K562 (cell line): ENCODE measurements around the gene KIAA1958. TPM values are rescaled to one million over a fixed set of nuclear protein-coding genes. Genes with fewer than 3 reads are reported as not detected.

Experiments used
- CREBBP ChIP-seq: IDR thresholded peaks from one replicate; pipeline ENCODE4 v1.6.1; 2012; ENCODE audit warnings: low read depth, mild to moderate bottlenecking, control low read depth, inconsistent platforms, low read length
- DACH1 ChIP-seq: fragments of 450-650 bp; IDR thresholded peaks from 2 replicates; pipeline ENCODE4 v1.6.1; 2018; ENCODE audit not compliant: partially characterized antibody
- HIVEP1 ChIP-seq: fragments of 250-450 bp; sonication (Bioruptor Pico); IDR thresholded peaks from 2 replicates; pipeline ENCODE4 v1.4.0; 2020; ENCODE audit warnings: mild to moderate bottlenecking
- HLTF ChIP-seq: fragments of 450-650 bp; IDR thresholded peaks from 2 replicates; pipeline ENCODE4 v1.6.1; 2016
- NR4A1 ChIP-seq, 2 experiments: fragments of 250-450 bp in 1 of 2; fragments of 450-650 bp in 1 of 2; sonication (Bioruptor Pico) in 1 of 2; IDR thresholded peaks; 2 replicates each; pipeline versions ENCODE4 v1.4.0 to v1.6.1; 2016 to 2020; ENCODE audit warnings: mild to moderate bottlenecking in 2 of 2, missing compliant biosample characterization in 1 of 2, missing genetic modification characterization in 1 of 2, moderate library complexity in 1 of 2
- PML ChIP-seq: IDR thresholded peaks from 2 replicates; pipeline ENCODE4 v1.6.1; 2012; ENCODE audit warnings: low read length, inconsistent platforms
- SAP30 ChIP-seq: fragments of 200-600 bp; sonication (generic); IDR thresholded peaks from 2 replicates; pipeline ENCODE4 v1.6.1; 2012; ENCODE audit warnings: borderline replicate concordance, low read depth, mild to moderate bottlenecking, moderate library complexity, low read length, control low read depth, inconsistent platforms; ENCODE audit not compliant: insufficient read depth, poor library complexity, severe bottlenecking
- TBP ChIP-seq: optimal IDR thresholded peaks from 2 replicates; pipeline ENCODE3; 2011; ENCODE audit warnings: low read depth, low read length, improper control_type of control experiment
- ZKSCAN3 ChIP-seq: fragments of 250-450 bp; sonication (Bioruptor Pico); IDR thresholded peaks from 2 replicates; pipeline ENCODE4 v1.4.0; 2020
- ZNF699 ChIP-seq: fragments of 250-450 bp; sonication (Bioruptor Pico); IDR thresholded peaks from 2 replicates; pipeline ENCODE4 v1.8.0; 2021; ENCODE audit warnings: mild to moderate bottlenecking, moderate library complexity; ENCODE audit not compliant: insufficient replicate concordance
- polyA plus RNA-seq, 8 experiments: library from polyadenylated mRNA; depleted of rRNA in 4 of 8; stranded (reverse) in 5 of 8; unstranded in 3 of 8; fragments of >200 nt; fragmentation: Nextera tagmentation in 2 of 8; fragmentation: Illumina TruSeq in 1 of 8; extraction: Ambion mirVana in 2 of 8; extraction: Trizol in 1 of 8; gene quantifications; 2 replicates each; pipeline versions ENCODE4 v1.2.1 to v1.2.3, GENCODE V29; 2011 to 2014; ENCODE audit warnings: inconsistent platforms in 1 of 8, missing spikeins in 1 of 8
- total RNA-seq, 7 experiments: library from RNA; depleted of rRNA in 6 of 7; stranded (reverse); fragments of >200 nt in 6 of 7; fragmentation: Illumina TruSeq in 2 of 7; extraction: Trizol in 2 of 7; gene quantifications; 2 replicates each; pipeline versions ENCODE4 v1.2.1 to v1.2.3, GENCODE V29; 2011 to 2021; ENCODE audit warnings: low replicate concordance in 1 of 7
- TF ChIP-seq, protein P1 (sequence below): sonication (generic); formaldehyde crosslinking; IDR thresholded peaks from 2 replicates; pipeline ENCODE4 v1.5.0; 2020; ENCODE audit warnings: missing genetic modification reagents
- TF ChIP-seq, protein P2 (sequence below): fragments of 250-450 bp; sonication (Bioruptor Pico); IDR thresholded peaks from 2 replicates; pipeline ENCODE4 v1.5.0; 2021

Gene KIAA1958
- total and polyA plus RNA-seq, 9 of the 15 experiments (the other 6 are each of a cell fraction or from before 2014, with no cell fraction given): 1.1 to 16.0 (median 10.1) TPM

DNA sequence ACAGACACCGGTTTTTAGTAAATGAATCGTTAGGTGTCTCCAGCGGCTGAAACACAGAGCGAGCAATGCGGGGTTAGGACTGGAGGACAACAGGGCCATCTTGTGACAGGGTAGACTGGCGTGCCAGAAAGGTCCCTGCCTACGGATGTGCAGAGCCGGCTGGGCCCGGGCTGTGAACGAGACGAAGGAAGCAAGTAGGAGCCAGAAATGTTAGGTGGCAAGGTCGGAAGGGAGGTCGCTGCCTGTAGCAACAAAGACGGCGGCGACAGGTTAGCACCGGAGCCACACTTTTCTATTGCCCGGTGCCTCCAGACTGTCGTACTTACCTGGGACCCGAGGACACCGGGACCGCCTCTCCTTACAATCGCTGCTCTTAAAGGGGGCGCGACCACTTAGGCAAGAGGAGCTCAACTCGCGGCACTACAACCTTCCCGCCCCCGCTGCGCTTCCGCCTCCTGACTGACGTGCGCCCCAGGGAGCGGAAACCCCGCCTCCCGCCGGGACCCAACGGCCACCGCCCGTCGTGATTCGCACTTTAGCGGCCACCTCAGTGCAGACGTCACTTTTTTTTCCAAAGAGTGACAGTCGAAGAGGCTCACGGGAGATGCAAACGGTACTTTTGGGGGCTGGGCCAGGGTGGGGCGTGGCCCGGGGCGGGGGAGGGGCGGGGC is 231.2 kb downstream of the KIAA1958 start, which contains the start of gene INIP (continued):
- peak; percentile 51 for TF ChIP-seq TBP
- no peak for TF ChIP-seq ZKSCAN3
- TF ChIP-seq PML: peak; percentile 80; the same call in 1 of the 2 replicates
- TF ChIP-seq ZNF699: no peak
- TF ChIP-seq DACH1: no peak
- peak; percentile 95 for TF ChIP-seq SAP30
- TF ChIP-seq NR4A1 (CRISPR knock-in tag; IDR thresholded peaks at IDR 0.05): no peak
- no peak for TF ChIP-seq NR4A1 (tag; IDR thresholded peaks at IDR 0.05)
- no peak for TF ChIP-seq HLTF
- TF ChIP-seq, protein P1, sequence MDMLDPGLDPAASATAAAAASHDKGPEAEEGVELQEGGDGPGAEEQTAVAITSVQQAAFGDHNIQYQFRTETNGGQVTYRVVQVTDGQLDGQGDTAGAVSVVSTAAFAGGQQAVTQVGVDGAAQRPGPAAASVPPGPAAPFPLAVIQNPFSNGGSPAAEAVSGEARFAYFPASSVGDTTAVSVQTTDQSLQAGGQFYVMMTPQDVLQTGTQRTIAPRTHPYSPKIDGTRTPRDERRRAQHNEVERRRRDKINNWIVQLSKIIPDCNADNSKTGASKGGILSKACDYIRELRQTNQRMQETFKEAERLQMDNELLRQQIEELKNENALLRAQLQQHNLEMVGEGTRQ (CRISPR knock-in tag): no peak
- TF ChIP-seq HIVEP1 (CRISPR knock-in tag): no peak
- TF ChIP-seq, protein P2, sequence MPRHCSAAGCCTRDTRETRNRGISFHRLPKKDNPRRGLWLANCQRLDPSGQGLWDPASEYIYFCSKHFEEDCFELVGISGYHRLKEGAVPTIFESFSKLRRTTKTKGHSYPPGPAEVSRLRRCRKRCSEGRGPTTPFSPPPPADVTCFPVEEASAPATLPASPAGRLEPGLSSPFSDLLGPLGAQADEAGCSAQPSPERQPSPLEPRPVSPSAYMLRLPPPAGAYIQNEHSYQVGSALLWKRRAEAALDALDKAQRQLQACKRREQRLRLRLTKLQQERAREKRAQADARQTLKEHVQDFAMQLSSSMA (CRISPR knock-in tag): no peak
- TF ChIP-seq CREBBP: no peak

Other genes with a start within 250 kb of the KIAA1958 start
- gene PTBP3, start 153.2 kb upstream of the KIAA1958 start, total RNA-seq (2014; rRNA removed): 36.9 and 44.4 TPM in 2 replicates
- 83.5 and 93.8 TPM in 2 replicates for gene PTBP3, start 153.2 kb upstream of the KIAA1958 start, total RNA-seq (2014; rRNA removed; fragmentation: Illumina TruSeq; extraction: Trizol)
- gene PTBP3, start 153.2 kb upstream of the KIAA1958 start, total RNA-seq (2015; rRNA removed; fragmentation: Illumina TruSeq; extraction: Trizol): 71.3 and 77.1 TPM in 2 replicates
- 109 and 116 TPM in 2 replicates for gene PTBP3, start 153.2 kb upstream of the KIAA1958 start, total RNA-seq (2021)
- gene PTBP3, start 153.2 kb upstream of the KIAA1958 start, polyA plus RNA-seq (2011; rRNA removed): 132 and 151 TPM in 2 replicates
- 60.3 and 68.0 TPM in 2 replicates for gene PTBP3, start 153.2 kb upstream of the KIAA1958 start, polyA plus RNA-seq (2014; fragmentation: Illumina TruSeq; extraction: Trizol)
- gene PTBP3, start 153.2 kb upstream of the KIAA1958 start, polyA plus RNA-seq (2014; fragmentation: Nextera tagmentation; extraction: Ambion mirVana): 10 to 100 TPM; 22.4 to 26.7 TPM
- 42.0 and 45.5 TPM in 2 replicates for gene PTBP3, start 153.2 kb upstream of the KIAA1958 start, polyA plus RNA-seq (2014; rRNA removed)
- 22.8 and 23.1 TPM in 2 replicates for gene HSDL2, start 106.7 kb upstream of the KIAA1958 start, total RNA-seq (2014; rRNA removed)
- gene HSDL2, start 106.7 kb upstream of the KIAA1958 start, total RNA-seq (2014; rRNA removed; fragmentation: Illumina TruSeq; extraction: Trizol): 43.4 and 46.3 TPM in 2 replicates
- gene HSDL2, start 106.7 kb upstream of the KIAA1958 start, total RNA-seq (2015; rRNA removed; fragmentation: Illumina TruSeq; extraction: Trizol): 37.6 and 40.3 TPM in 2 replicates
- 28.8 and 29.7 TPM in 2 replicates for gene HSDL2, start 106.7 kb upstream of the KIAA1958 start, total RNA-seq (2021)
- 64.8 and 74.1 TPM in 2 replicates for gene HSDL2, start 106.7 kb upstream of the KIAA1958 start, polyA plus RNA-seq (2011; rRNA removed)
- 33.3 and 37.4 TPM in 2 replicates for gene HSDL2, start 106.7 kb upstream of the KIAA1958 start, polyA plus RNA-seq (2014; fragmentation: Illumina TruSeq; extraction: Trizol)
- gene HSDL2, start 106.7 kb upstream of the KIAA1958 start, polyA plus RNA-seq (2014; fragmentation: Nextera tagmentation; extraction: Ambion mirVana): 10 to 100 TPM; 32.7 to 35.6 TPM
- 23.1 and 24.6 TPM in 2 replicates for gene HSDL2, start 106.7 kb upstream of the KIAA1958 start, polyA plus RNA-seq (2014; rRNA removed)
- 11.9 and 17.8 TPM in 2 replicates for gene INIP, start 231.3 kb downstream of the KIAA1958 start, total RNA-seq (2014; rRNA removed)
- 38.8 and 47.6 TPM in 2 replicates for gene INIP, start 231.3 kb downstream of the KIAA1958 start, total RNA-seq (2014; rRNA removed; fragmentation: Illumina TruSeq; extraction: Trizol)
- gene INIP, start 231.3 kb downstream of the KIAA1958 start, total RNA-seq (2015; rRNA removed; fragmentation: Illumina TruSeq; extraction: Trizol): 30.9 and 32.1 TPM in 2 replicates
- 28.5 and 33.0 TPM in 2 replicates for gene INIP, start 231.3 kb downstream of the KIAA1958 start, total RNA-seq (2021)
- 47.2 and 56.8 TPM in 2 replicates for gene INIP, start 231.3 kb downstream of the KIAA1958 start, polyA plus RNA-seq (2011; rRNA removed)
- gene INIP, start 231.3 kb downstream of the KIAA1958 start, polyA plus RNA-seq (2014; fragmentation: Illumina TruSeq; extraction: Trizol): 28.7 and 37.3 TPM in 2 replicates
- 10 to 100 TPM; 87.0 to 87.9 TPM for gene INIP, start 231.3 kb downstream of the KIAA1958 start, polyA plus RNA-seq (2014; fragmentation: Nextera tagmentation; extraction: Ambion mirVana)
- gene INIP, start 231.3 kb downstream of the KIAA1958 start, polyA plus RNA-seq (2014; rRNA removed): 26.0 and 30.0 TPM in 2 replicates